GM12891 (cell line): Measurements from ENCODE around the gene TRIM8.

Source experiments
- POLR2A ChIP-seq: IDR thresholded peaks from 2 replicates; pipeline ENCODE4 v1.6.1; 2011; ENCODE audit warnings: low read depth, low read length, control low read depth
- POLR2AphosphoS5 ChIP-seq: IDR thresholded peaks from 2 replicates; pipeline ENCODE4 v1.6.1; 2011; ENCODE audit warnings: low read depth, low read length, control low read depth

DNA sequence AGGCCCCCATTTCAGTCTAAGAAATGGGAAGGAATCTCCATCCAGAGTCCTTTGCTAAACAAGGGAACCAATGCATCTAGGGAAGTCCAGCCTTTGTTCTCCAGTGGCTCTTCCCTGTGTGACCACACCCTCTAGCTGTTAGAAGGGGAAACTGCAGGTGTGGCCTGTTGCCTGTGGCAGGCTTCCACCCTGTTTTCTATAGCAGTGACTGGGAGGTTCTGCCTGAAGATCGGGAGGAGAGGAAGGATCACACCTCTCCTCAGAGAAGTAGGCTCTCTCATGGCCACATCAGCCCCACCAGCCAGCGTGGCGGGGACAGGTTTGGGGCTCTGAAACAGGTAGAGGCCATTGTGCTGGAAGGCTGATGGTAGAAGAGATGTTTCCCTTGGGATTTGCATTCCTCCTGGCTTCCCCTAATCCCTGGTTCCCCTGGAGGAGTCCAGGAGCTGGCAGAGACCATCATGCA lies 47.7 kb upstream of the TRIM8 start:
- no peak for TF ChIP-seq POLR2A
- TF ChIP-seq POLR2AphosphoS5 = no peak
